ENCODE measurements around the gene GPR87.

The GPR87 gene, protein sequence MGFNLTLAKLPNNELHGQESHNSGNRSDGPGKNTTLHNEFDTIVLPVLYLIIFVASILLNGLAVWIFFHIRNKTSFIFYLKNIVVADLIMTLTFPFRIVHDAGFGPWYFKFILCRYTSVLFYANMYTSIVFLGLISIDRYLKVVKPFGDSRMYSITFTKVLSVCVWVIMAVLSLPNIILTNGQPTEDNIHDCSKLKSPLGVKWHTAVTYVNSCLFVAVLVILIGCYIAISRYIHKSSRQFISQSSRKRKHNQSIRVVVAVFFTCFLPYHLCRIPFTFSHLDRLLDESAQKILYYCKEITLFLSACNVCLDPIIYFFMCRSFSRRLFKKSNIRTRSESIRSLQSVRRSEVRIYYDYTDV

GRCh38 chr3:151316267-151316991 lies at the start of gene GPR87:
TSS of gene GPR87 (minus strand) at chr3:151316820. CDS start at chr3:151300100, 16,720 bp downstream.
- DNase-seq (ENCODE audit: low spot score), result peak; percentile 59

GRCh38 chr3:151362751-151363174 lies 46.1 kb upstream of the GPR87 start:
- no peak for DNase-seq (ENCODE audit: low spot score)

DNA sequence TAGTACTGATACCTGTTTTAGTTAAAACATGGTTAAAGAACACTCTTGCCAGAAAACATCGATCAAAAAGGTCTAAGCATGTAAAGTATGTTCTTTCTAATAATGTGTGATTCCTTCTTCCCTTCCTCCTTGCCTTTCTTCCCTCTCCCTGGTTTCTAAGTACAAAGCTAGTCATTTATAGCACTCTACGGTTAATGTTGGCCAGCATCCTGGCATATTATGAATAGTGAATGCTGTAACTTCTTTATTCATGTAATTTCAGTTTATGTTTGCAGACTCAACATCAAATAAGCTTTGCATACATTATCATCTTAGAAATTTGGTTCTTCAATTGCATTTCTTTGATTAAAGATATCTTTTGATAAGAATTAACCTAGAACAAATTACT lies 40.8 kb upstream of the GPR87 start:
- DNase-seq (ENCODE audit: low spot score), result no peak

DNA sequence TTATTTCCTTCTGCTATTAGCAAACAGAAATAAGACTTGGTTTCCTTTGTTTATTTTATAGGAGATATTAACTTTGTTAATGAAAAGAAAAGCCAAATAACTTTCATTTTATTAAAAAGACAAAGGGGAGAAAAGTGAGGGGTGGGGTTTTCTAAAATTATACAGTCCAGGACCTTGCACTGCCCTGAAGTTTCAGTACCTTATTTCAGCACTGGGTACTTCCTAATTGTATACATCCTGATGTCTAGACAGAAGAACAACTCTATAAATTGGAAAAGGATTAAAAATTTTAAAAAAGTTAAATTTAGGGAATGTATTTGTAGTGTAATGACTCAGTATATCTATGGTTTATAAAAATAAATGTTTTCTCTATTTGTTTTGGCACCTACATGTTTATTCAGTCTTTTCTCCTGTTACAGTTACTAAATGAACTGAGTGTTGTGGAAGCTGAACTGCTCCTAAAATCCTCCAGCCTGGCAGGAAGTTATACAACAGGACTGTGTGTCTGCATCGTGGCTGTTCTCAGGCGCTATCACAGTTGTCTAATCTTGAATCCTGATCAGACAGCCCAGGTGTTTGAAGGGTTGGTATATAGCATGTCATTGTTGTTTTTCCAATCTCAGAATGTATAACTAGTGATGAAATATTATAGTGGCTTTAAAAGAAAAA lies 40.3 kb upstream of the GPR87 start:
- no peak for DNase-seq (ENCODE audit: low spot score)

GRCh38 chr3:151351648-151352047 lies 35.0 kb upstream of the GPR87 start:
- no peak for DNase-seq (ENCODE audit: low spot score)

- no peak for DNase-seq (ENCODE audit: low spot score)
These were observed 34.6 kb upstream of the GPR87 start for GRCh38 chr3:151351219-151351618.

GRCh38 chr3:151350656-151351055 lies 34.0 kb upstream of the GPR87 start:
- no peak for DNase-seq (ENCODE audit: low spot score)

DNA sequence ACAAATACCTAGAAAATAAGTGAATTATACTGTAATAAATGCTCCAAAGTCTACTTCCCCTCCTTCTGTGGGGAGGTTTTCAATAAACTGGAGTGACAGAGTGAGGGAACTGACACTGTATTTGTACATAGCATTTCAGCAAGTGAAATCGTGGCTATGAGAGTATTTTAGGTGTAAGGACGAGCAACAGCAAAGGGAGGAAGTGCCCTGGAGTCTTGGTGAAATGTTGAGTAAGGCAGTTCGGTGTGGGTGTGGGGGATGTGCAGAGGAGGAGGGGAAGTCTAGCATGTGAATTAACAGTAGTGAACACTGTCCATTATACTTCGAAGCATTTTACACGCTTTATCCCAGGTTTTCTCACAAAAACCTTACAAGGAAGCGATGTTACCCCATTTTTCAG lies 30.8 kb upstream of the GPR87 start:
- DNase-seq (ENCODE audit: low spot score), result no peak

- DNase-seq (ENCODE audit: low spot score), result no peak
These were observed 29.7 kb upstream of the GPR87 start for GRCh38 chr3:151346292-151346691.

- DNase-seq (ENCODE audit: low spot score), result peak; percentile 8
These were observed 29.2 kb upstream of the GPR87 start for GRCh38 chr3:151345859-151346258.

- DNase-seq (ENCODE audit: low spot score), result no peak
These were observed 15.1 kb upstream of the GPR87 start for GRCh38 chr3:151331696-151332095.

DNA sequence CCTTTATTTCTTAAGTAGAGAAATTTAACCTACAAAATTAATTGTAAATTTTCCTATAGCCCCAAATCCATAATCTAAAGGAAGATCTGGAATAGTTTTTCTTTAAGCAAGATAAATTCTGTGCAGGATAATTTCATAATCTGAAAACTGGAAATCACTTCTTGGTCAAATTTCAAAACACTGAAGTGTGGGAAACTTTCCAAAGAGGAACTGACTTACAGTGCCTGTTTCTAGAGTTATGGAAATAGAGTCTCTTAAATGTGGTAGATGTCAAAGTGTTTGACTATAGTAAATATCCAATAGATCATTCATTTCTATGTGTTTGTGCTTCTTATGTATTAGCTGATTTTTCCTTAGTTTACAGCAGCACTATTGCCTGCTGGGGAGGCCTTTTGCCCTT lies 14.3 kb upstream of the GPR87 start:
- DNase-seq (ENCODE audit: low spot score), result no peak

- no peak for DNase-seq (ENCODE audit: low spot score)
These were observed 13.8 kb upstream of the GPR87 start for GRCh38 chr3:151330379-151330778.

DNA sequence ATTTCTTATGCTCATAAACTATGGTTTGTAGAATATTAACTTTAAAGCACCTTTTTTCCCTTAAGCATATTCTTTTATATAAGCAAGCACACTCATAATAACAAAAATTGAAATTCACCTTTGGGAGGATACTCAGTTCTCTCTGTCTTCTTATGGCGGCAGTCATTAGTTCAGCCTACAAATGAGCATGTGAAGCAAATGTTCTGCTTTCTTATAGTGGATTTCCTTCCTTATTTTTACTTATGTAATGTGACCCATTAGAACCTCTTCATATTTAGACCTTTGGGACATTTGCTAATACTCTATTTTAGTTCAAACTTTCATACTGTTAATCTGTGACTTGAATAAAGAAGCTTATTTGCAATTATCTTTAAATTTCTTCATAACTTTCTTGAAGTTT lies 12.7 kb upstream of the GPR87 start, which contains the start of gene P2RY13:
Gene P2RY13 (minus strand): TSS at position 187 of the 400 bp plus-strand sequence. CDS start 21 bp downstream, at position 166.
- DNase-seq (ENCODE audit: low spot score), result no peak

GRCh38 chr3:151328298-151328995 lies 11.8 kb upstream of the GPR87 start:
- DNase-seq (ENCODE audit: low spot score), result no peak

DNA sequence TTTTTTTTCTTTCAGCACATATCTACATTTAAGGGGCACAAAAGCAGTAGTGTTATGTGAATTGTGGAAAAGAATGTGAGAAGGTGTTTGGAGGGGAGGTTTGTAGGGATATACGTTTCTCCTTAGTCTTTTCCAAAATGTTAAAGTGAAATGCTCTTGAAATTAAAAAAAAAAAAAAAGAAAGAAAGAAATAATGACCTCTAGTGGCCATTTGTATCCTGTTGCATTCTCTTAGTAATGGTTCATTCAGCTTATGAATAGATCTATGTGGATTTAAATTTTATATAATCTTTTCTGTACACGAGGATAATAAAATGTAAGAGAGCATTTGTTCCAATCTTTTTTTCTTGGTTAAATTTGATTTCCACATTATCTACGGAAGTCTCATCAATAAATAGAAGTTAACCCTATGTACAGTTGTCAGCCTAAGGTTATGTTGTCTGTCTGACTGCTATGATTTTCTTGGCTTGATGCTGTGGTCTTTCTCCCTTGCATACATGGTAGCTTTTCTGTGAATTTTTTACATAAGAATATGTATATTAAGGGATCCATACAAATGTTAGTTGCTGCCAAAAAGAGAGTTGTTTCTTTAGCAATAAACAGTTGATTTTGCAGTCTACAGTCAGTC lies 11.1 kb upstream of the GPR87 start:
- DNase-seq (ENCODE audit: low spot score), result peak; percentile 26

GRCh38 chr3:151322511-151322910 lies 5.9 kb upstream of the GPR87 start:
- no peak for DNase-seq (ENCODE audit: low spot score)

DNA sequence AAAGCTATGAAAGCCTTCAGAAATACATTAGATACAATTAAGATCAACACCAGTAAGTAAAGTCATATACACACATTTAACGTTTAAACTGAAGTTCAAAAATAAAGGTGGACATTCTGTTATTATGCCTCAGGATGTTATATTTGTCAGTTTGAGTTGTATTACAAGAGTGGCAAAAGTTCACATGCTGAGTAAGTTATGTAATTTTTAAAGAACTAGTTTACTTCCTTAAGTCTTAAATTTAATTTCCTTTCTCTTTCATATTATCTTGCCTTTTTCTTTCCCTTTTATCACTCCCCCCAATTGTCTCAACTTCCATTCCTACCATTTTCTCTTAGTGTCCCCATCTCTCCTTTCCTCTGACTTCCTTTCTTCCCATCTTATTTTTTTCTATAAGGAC lies 4.9 kb upstream of the GPR87 start:
- no peak for DNase-seq (ENCODE audit: low spot score)

DNA sequence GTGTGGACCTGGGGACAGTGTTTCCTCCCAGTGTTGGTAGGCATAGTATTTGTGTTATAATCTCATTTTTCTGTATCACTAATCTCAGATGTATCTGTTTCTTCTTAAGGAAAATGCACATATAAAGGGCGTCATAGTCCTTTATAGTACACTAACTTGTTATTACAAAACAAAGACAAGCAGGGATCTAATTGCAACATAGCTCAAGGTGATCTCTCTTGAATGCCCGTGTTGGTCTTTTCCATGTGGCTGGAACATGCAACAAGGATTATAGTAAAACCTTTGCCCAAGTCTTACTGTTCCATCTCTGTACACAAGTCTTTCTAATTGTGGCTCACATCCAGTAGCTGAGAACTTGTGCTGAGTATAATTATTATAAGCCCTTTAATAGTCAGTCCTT lies 3.5 kb upstream of the GPR87 start:
- DNase-seq (ENCODE audit: low spot score), result no peak

GRCh38 chr3:151319628-151320027 lies 3.0 kb upstream of the GPR87 start:
- no peak for DNase-seq (ENCODE audit: low spot score)

GRCh38 chr3:151318991-151319390 lies 2.4 kb upstream of the GPR87 start:
- no peak for DNase-seq (ENCODE audit: low spot score)

DNA sequence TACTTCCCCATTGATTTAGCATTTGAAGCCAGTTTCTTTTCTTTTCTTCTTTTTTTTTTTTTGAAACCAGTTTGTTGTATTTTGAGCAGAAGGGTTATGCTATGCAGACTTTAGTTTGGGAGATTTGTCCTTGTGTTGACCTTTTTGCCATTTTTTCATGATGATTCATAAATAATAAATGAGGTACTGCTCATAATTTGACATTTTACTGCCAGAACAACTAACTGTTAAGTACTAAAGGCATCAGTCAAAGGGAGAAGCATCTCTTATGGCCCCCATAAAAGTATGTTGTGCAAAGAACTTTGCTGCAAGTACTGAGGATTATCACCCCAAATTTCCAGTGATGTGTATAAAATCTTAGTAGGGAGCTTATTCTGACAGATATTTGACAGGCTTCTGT lies 1.7 kb upstream of the GPR87 start:
- DNase-seq (ENCODE audit: low spot score), result no peak
